ENCODE data around the gene PHF5A.

PHF5A gene

DNA sequence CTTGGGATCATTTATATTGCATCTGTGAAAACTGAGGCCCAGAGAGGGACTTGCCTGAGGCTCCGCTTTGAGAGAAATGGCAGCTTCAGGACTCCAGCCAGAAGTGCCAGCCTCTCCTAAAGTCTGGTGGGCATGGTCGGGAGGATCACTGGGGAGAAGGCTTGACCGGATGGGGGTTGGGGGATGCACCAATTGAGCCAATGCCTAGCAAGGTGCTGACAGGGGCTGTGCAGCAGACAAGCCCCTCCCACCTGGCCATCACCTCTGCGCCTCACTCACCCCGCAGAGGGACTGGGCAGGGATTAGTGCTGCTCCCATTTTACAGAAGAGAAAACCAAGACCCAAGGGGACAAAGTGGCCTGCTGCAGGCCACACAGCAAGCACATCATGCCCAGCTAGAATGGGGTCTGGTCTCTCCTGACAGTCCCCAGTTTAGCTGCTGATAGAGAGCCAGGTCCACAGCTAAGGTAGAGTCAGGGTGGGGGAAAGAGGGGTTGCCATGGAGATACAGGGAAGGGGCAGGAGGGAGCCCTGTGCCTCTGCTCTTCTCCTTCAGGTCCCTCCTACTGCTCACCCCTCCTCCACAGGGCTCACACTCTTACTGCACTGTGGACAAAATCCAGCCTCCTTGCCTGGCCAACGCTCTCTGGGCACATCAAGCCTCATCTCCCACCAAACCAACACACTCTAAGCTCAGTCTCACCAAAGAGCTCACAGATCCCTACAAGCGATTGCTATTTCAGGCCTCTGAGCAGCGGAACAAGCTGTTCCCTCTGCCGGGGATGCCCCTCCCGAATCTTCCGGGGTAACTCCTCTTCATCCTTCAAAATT, 57.3 kb downstream of the PHF5A start:
- DNase-seq, result no peak

GRCh38 chr22:41410311-41410751, 58.2 kb downstream of the PHF5A start:
- no peak for DNase-seq
